GM20000 (cell line): ENCODE results near the gene MUC2.

Source experiments
- DNase-seq: peaks from one replicate; pipeline ENCODE4 v3.0.0; 2012; ENCODE audit warnings: low spot score
- CTCF ChIP-seq: IDR thresholded peaks from 2 replicates; pipeline ENCODE4 v1.5.1; 2012; ENCODE audit warnings: mild to moderate bottlenecking, control low read depth; ENCODE audit errors: extremely low read depth, missing control alignments

Gene MUC2

DNA sequence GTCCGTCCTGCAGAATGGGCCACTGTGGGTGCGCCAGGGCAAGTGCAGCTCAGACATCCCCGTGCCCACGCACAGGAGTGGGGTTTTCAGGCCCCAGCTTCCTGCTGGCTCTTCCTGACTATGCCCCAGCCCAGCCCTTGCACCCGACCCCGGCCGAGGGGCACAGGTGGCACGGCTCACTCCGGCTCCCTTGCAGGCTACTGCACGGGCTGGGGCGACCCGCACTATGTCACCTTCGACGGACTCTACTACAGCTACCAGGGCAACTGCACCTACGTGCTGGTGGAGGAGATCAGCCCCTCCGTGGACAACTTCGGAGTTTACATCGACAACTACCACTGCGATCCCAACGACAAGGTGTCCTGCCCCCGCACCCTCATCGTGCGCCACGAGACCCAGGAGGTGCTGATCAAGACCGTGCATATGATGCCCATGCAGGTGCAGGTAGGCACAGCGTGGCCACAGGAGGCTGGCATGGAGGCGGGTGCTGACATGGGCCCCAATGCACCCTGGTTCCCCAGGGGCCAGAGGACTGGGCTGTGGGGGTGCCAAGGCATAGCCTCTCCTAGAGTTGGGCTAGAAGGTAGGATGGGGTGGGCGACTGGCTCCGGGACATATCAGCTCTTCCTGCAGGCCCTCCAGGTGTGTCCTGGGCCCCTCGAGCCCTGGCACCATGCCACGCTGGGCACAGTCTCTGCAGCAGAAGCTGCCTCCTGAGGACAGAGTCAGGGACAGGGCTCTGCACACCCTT lies 27.7 kb downstream of the MUC2 start:
- TF ChIP-seq CTCF = no peak

DNA sequence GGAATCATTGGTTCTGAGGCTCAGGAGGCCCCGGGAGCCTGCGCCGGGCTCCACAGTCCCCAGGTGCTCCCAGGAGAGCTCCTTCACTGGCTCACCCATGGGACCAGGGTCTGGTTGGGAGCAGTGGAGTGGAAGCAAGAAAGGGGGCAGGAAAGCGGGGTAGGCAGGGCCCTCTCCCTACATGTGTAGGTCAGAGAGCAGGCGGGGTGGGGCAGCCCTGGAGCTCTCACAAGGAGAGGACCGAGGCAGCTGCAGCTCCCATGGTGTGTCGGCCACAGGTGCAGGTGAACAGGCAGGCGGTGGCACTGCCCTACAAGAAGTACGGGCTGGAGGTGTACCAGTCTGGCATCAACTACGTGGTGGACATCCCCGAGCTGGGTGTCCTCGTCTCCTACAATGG lies 28.3 kb downstream of the MUC2 start:
- no peak for DNase-seq
- TF ChIP-seq CTCF = no peak

More for the DNA sequence above, 27.7 kb downstream of the MUC2 start:
- DNase-seq = no peak

DNA sequence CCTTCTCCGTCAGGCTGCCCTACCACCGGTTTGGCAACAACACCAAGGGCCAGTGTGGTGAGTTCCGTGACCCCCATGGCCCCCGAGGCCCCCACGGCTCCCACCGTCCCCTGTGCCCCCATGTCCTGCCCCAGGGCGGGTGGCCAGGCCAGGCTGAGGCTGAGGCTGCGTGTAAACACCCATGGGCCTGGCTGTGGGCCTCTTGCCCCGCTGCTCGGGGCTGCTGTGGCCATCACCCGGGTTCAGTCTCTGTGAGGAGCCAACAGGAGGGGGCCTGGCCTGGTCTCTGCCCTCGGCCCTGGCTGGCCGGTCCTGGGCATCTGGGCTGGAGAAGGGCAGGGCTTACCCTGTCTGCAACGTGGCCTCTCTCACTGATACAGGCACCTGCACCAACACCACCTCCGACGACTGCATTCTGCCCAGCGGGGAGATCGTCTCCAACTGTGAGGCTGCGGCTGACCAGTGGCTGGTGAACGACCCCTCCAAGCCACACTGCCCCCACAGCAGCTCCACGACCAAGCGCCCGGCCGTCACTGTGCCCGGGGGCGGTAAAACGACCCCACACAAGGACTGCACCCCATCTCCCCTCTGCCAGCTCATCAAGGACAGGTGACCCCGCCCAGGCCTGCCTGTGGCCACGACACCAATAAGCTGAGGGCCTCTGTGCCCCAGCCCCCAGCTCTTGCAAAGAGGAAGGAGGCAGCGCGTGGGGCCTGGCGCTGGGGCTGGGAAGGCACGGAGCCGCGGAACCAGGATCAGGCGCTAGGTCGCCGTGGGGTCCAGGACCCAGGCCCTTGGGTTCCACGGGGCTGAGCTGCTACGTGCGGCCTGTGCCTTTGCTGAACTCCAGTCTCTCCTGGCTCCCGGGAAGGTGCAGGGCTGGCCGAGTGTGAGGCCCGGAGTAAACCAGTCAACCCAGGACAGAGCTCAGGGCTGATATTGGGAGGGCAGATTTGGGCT lies 29.0 kb downstream of the MUC2 start:
- no peak for DNase-seq
- TF ChIP-seq CTCF = no peak

- TF ChIP-seq CTCF = no peak
Observed at GRCh38 chr11:1104411-1105182, 29.9 kb downstream of the MUC2 start.

GRCh38 chr11:1105183-1105565 lies 30.5 kb downstream of the MUC2 start:
- no peak for TF ChIP-seq CTCF
- DNase-seq = no peak

More at GRCh38 chr11:1104411-1105182, 29.9 kb downstream of the MUC2 start:
- DNase-seq = no peak

- no peak for TF ChIP-seq CTCF
Observed at GRCh38 chr11:1106387-1106786, 31.7 kb downstream of the MUC2 start.

More at GRCh38 chr11:1106387-1106786, 31.7 kb downstream of the MUC2 start:
- no peak for DNase-seq
